Epithelial cell of proximal tubule (primary cell): Measurements from ENCODE around the gene OR5A1. TPM values are rescaled to one million over a fixed set of nuclear protein-coding genes. Genes with fewer than 3 reads are reported as not detected.
"Not testable (repeated sequence)": the region's sequence is repeated elsewhere in the genome, so short reads cannot be mapped to it uniquely, and the experiment has no call there.

Experiments used
- DNase-seq: peaks from one replicate; pipeline ENCODE4 v3.0.0-alpha.2; 2011; ENCODE audit warnings: low read depth
- H3K4me3 ChIP-seq: 2 replicates; pipeline ENCODE4 v1.5.1; 2011; ENCODE audit warnings: low read depth, mild to moderate bottlenecking, low read length
- total RNA-seq: library from RNA; depleted of rRNA; stranded (reverse); fragments of >200 nt; gene quantifications from 2 replicates; pipeline ENCODE4 v1.2.3, GENCODE V29; 2015
- TF ChIP-seq, protein P1 (sequence below): conservative IDR thresholded peaks from 2 replicates; pipeline ENCODE4 v1.5.1; 2012; ENCODE audit warnings: low read depth, mild to moderate bottlenecking, low read length

OR5A1 gene
- total RNA-seq, 1 donor from 2014 or later: not detected

DNA sequence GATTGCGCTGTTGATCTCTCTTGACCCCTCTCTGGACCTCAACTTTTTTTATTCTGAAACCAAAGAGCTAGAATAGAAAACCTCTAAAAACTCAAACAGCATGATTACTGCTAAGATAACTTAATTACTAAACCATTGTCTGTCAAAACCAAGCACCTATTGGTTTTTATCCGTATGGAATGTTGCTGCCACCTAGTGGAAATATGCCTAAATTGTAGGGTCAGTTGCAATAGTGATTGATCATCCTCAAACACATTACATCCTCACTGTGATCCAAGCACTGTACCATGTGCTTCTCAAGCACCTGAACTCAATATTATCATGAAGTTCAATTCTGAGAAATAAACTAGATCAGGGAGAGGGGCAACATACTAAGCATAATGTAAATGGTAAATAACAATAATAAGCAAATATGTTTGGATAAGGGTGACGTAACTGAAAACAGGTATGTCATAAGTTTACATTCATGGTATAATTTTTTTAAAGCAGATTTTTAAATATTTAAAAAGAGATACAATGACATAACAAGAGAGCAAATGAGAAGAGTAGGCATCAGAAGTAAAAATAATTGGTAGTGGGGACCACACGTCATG is 6.2 kb upstream of the OR5A1 start:
- H3K4me3 ChIP-seq: no peak overlapping the region
- DNase-seq: peak; percentile 13
- TF ChIP-seq, protein P1, sequence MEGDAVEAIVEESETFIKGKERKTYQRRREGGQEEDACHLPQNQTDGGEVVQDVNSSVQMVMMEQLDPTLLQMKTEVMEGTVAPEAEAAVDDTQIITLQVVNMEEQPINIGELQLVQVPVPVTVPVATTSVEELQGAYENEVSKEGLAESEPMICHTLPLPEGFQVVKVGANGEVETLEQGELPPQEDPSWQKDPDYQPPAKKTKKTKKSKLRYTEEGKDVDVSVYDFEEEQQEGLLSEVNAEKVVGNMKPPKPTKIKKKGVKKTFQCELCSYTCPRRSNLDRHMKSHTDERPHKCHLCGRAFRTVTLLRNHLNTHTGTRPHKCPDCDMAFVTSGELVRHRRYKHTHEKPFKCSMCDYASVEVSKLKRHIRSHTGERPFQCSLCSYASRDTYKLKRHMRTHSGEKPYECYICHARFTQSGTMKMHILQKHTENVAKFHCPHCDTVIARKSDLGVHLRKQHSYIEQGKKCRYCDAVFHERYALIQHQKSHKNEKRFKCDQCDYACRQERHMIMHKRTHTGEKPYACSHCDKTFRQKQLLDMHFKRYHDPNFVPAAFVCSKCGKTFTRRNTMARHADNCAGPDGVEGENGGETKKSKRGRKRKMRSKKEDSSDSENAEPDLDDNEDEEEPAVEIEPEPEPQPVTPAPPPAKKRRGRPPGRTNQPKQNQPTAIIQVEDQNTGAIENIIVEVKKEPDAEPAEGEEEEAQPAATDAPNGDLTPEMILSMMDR: peak; percentile 82

DNA sequence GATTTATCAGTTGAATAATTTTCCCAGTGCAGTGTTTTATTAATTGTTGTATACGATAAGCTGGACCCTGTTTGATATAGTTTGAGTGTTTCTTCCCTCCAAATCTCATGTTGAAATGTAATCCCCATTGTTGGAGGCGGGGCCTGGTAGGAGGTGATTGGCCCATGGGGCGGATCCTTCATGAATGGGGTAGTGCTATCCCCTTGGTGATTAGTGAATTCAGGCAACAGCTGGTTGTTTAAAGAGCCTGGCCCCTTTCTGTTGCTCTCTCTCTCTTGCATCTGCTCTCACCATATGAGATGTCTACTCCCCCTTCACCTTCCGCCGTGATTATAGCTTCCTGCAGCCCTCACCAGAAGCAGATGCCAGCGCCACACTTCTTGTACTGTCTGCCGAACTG is 1.5 kb downstream of the OR5A1 start:
- DNase-seq: no peak
- no peak overlapping the region for H3K4me3 ChIP-seq
- TF ChIP-seq, protein P1: no peak

DNA sequence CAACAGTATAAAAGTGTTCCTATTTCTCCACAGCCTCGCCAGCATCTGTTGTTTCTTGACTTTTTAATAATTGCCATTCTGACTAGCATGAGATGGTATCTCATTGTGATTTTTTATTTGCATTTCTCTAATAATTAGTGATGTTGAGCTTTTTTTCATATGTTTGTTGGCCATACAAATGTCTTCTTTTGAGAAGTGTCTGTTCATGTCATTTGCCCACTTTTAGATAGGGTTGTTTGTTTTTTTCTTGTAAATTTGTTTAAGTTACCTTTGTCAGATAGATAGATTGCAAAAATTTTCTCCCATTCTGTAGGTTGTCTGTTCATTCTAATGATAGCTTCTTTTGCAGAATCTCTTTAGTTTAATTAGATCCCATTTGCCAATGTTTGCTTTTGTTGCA is 9.4 kb downstream of the OR5A1 start:
- not testable (repeated sequence) for DNase-seq, H3K4me3 ChIP-seq

DNA sequence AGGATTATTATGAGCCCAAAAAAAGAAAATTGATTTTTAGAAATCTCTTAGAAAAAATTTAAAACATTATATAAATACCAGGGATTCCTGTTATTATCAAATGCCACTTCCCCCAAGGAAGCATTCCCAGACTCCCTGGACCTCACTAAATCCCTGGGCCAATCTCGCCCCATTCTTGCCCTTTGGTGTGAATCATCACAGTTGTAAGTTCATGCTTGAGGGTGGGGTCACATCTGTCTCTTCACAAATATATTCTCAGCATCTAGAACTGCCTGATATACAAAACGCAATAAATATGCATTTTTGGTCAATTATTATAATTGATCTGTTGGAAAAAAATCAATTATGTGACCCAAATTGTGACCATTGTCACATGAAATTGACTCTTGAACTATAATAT is 12.2 kb downstream of the OR5A1 start:
- no peak overlapping the region for H3K4me3 ChIP-seq
- TF ChIP-seq, protein P1: no peak
- DNase-seq: no peak

DNA sequence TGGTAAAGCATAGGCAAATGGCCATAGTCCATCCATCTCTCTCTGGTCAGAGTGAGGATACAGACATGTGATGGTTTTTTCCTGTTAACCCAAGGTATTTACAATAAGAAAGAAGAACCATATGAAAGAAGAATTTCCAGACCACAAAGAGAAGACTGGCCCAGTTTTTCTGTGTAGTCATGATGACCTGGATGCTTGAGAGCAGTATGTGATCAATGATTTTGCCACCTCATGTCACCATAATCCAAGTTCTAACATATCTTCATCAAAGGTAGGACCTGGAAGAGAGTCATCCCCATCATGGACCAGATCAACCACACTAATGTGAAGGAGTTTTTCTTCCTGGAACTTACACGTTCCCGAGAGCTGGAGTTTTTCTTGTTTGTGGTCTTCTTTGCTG is 20.4 kb downstream of the OR5A1 start, which contains the start of gene OR4D6:
TSS of gene OR4D6 (plus strand) at position 301 of the 400 bp plus-strand sequence. CDS start at position 301, 0 bp downstream.
- TF ChIP-seq, protein P1: no peak
- DNase-seq: no peak
- H3K4me3 ChIP-seq: no peak within 1 kb of the TSS

DNA sequence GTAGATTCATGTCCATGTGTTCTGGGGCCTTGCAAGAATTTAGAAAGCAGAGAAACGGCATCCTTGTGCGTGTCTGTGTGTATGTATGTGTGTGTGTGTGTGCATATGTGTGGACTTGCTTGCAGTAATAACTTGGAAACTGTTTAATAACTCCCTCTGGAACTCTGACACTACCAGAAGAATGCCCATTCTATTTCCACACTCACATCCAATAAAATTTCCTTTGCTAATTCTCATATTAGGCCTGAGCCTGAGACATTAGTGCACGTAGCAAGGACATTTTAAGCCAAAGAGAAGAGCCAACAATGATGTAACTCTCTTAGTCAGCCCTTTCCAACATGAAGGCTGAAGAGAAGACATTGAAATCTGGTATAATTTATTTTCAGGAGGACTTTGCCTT is 23.6 kb downstream of the OR5A1 start:
- TF ChIP-seq, protein P1: no peak
- no peak overlapping the region for H3K4me3 ChIP-seq

DNA sequence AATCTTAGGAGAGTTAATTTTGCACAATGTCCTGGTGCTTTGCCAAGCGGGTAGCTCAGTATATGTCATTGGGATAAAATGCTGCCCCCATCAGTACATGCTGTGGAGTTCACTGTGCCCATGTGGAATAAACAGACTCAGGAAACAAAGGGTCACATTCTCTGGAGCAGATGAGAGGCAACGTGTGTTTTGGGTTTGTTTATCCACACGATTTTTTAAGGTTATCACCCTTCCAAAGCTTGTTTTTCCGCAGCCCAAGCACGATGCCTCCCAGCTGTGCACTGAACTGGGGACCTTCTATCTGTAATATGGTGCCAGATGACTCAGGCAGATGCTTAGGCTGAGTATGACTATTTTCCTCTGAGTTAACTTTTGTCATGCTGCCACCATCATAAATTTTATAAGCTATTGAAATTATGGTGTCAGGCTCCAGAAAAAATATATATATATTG is 26.9 kb downstream of the OR5A1 start:
- TF ChIP-seq, protein P1: no peak

More for the DNA sequence above, 23.6 kb downstream of the OR5A1 start:
- no peak for DNase-seq

More for the DNA sequence above, 26.9 kb downstream of the OR5A1 start:
- H3K4me3 ChIP-seq: no peak overlapping the region
- no peak for DNase-seq
